SK-N-SH (cell line): ENCODE results near the gene SLC46A3. TPM values are rescaled to one million over a fixed set of nuclear protein-coding genes. Genes with fewer than 3 reads are reported as not detected.

Source experiments
- CTCF ChIA-PET: fragments of 300-600, 350-600 bp; formaldehyde crosslinking; extraction: SDS; loops from one replicate; lab custom pipeline; 2021; lab: Yijun Ruan, JAX
- POLR2A ChIA-PET: fragments of 350-600 bp; sonication (Branson Sonifier 250); formaldehyde crosslinking; extraction: SDS; loops from one replicate; lab custom pipeline; 2020; ENCODE audit warnings: antibody characterized with exemption, inconsistent platforms; lab: Yijun Ruan, JAX
- DNase-seq: peaks from one replicate; pipeline ENCODE4 v3.0.0; 2012
- H2AFZ ChIP-seq: fragments of 200-600 bp; sonication (generic); 2 replicates; pipeline ENCODE4 v1.8.1; 2016; ENCODE audit warnings: antibody characterized with exemption, mild to moderate bottlenecking, low read depth
- H3F3A ChIP-seq: fragments of 200-600 bp; sonication (generic); replicated peaks from 2 replicates; pipeline ENCODE3; 2016; ENCODE audit warnings: antibody characterized with exemption, mild to moderate bottlenecking; ENCODE audit not compliant: insufficient read depth
- H3K27ac ChIP-seq, 2 experiments: fragments of 200-500 bp in 1 of 2; fragments of 200-600 bp in 1 of 2; sonication (Bioruptor generic) in 1 of 2; sonication (generic), shearing (Covaris generic) in 1 of 2; 2 replicates each; pipeline versions ENCODE4 v1.5.1 to v1.6.1; 2014 to 2016; ENCODE audit warnings: low read depth in 2 of 2, inconsistent platforms in 1 of 2, low read length in 1 of 2, mild to moderate bottlenecking in 1 of 2, mixed read lengths in 1 of 2
- H3K27me3 ChIP-seq: fragments of 200-600 bp; sonication (generic), shearing (Covaris generic); 2 replicates; pipeline ENCODE4 v1.6.1; 2016; ENCODE audit warnings: mixed run types; ENCODE audit not compliant: insufficient read depth
- H3K36me3 ChIP-seq, 2 experiments: fragments of 200-500 bp in 1 of 2; fragments of 200-600 bp in 1 of 2; sonication (Bioruptor generic) in 1 of 2; sonication (generic) in 1 of 2; replicated peaks in 1 of 2; 2 replicates each; pipeline versions ENCODE3 to v1.5.1; 2014 to 2016; ENCODE audit warnings: low read length in 1 of 2, mild to moderate bottlenecking in 1 of 2; ENCODE audit not compliant: insufficient read depth in 2 of 2, control insufficient read depth in 1 of 2
- H3K4me1 ChIP-seq, 2 experiments: fragments of 200-500 bp in 1 of 2; fragments of 200-600 bp in 1 of 2; sonication (Bioruptor generic) in 1 of 2; sonication (generic), shearing (Covaris generic) in 1 of 2; 2 replicates each; pipeline versions ENCODE4 v1.5.1 to v1.6.1; 2014 to 2016; ENCODE audit warnings: low read depth in 1 of 2, low read length in 1 of 2, mixed run types in 1 of 2; ENCODE audit not compliant: insufficient read depth in 2 of 2, control insufficient read depth in 1 of 2
- H3K4me2 ChIP-seq: fragments of 200-600 bp; sonication (generic), shearing (Covaris generic); 2 replicates; pipeline ENCODE4 v1.6.1; 2017; ENCODE audit warnings: mixed run types
- H3K4me3 ChIP-seq, 2 experiments: fragments of 200-500 bp in 1 of 2; fragments of 200-600 bp in 1 of 2; sonication (Bioruptor generic) in 1 of 2; sonication (generic), shearing (Covaris generic) in 1 of 2; 2 replicates each; pipeline versions ENCODE4 v1.5.1 to v1.8.1; 2014 to 2016; ENCODE audit warnings: low read depth in 2 of 2, inconsistent platforms in 1 of 2, low read length in 1 of 2, mild to moderate bottlenecking in 1 of 2, mixed read lengths in 1 of 2, moderate library complexity in 1 of 2
- H3K79me2 ChIP-seq: fragments of 200-600 bp; sonication (generic); 2 replicates; pipeline ENCODE4 v1.8.1; 2017; ENCODE audit warnings: mild to moderate bottlenecking; ENCODE audit not compliant: insufficient read depth
- H3K9ac ChIP-seq: fragments of 200-600 bp; sonication (generic); 2 replicates; pipeline ENCODE4 v1.6.1; 2017; ENCODE audit warnings: mixed run types
- H3K9me2 ChIP-seq: fragments of 200-600 bp; sonication (generic); 2 replicates; pipeline ENCODE4 v1.6.1; 2017; ENCODE audit warnings: mixed run types
- H3K9me3 ChIP-seq: fragments of 200-600 bp; sonication (generic); 2 replicates; pipeline ENCODE4 v1.6.1; 2017; ENCODE audit warnings: mixed run types, mild to moderate bottlenecking, moderate library complexity
- H4K20me1 ChIP-seq: fragments of 200-600 bp; sonication (generic); 2 replicates; pipeline ENCODE4 v1.6.1; 2017; ENCODE audit warnings: mild to moderate bottlenecking, mixed run types; ENCODE audit not compliant: insufficient read depth
- ELF1 ChIP-seq: IDR thresholded peaks from 2 replicates; pipeline ENCODE4 v1.4.0; 2012
- EZH2phosphoT487 ChIP-seq: fragments of 200-600 bp; sonication (generic); IDR thresholded peaks from 2 replicates; pipeline ENCODE4 v1.6.1; 2017; ENCODE audit warnings: low read depth, mixed run types, mild to moderate bottlenecking, antibody characterized with exemption, moderate library complexity, borderline replicate concordance
- FOXJ3 ChIP-seq: sonication (generic); formaldehyde crosslinking; IDR thresholded peaks from 2 replicates; pipeline ENCODE4 v1.5.1; 2020; ENCODE audit warnings: mild to moderate bottlenecking, missing genetic modification reagents
- GABPA ChIP-seq: IDR thresholded peaks from 2 replicates; pipeline ENCODE4 v1.4.0; 2012; ENCODE audit warnings: low read depth, mild to moderate bottlenecking
- GATA2 ChIP-seq: sonication (generic); formaldehyde crosslinking; IDR thresholded peaks from 2 replicates; pipeline ENCODE4 v1.5.0; 2020; ENCODE audit warnings: mild to moderate bottlenecking, missing genetic modification reagents
- IRF3 ChIP-seq: fragments of 150-350 bp; IDR thresholded peaks from 2 replicates; pipeline ENCODE4 v1.6.1; 2016; ENCODE audit warnings: mild to moderate bottlenecking, low read depth, low read length
- JUND ChIP-seq: IDR thresholded peaks from 2 replicates; pipeline ENCODE4 v1.4.0; 2012
- MAX ChIP-seq: IDR thresholded peaks from 2 replicates; pipeline ENCODE4 v1.4.0; 2012; ENCODE audit warnings: low read depth
- MXI1 ChIP-seq: IDR thresholded peaks from 2 replicates; pipeline ENCODE4 v1.6.1; 2012; ENCODE audit warnings: mild to moderate bottlenecking, low read depth, low read length, improper control_type of control experiment
- NRF1 ChIP-seq: IDR thresholded peaks from 2 replicates; pipeline ENCODE4 v1.6.1; 2012; ENCODE audit warnings: low read depth, mild to moderate bottlenecking, low read length
- POLR2AphosphoS5 ChIP-seq: IDR thresholded peaks from 2 replicates; pipeline ENCODE4 v1.6.1; 2012; ENCODE audit warnings: low read depth, low read length
- RFX5 ChIP-seq: IDR thresholded peaks from 2 replicates; pipeline ENCODE4 v1.6.1; 2012; ENCODE audit warnings: mild to moderate bottlenecking, improper control_type of control experiment, low read length
- SIN3A ChIP-seq: IDR thresholded peaks from 2 replicates; pipeline ENCODE4 v1.6.1; 2012; ENCODE audit warnings: low read depth, mild to moderate bottlenecking, low read length, moderate library complexity, borderline replicate concordance
- TAF1 ChIP-seq: IDR thresholded peaks from 2 replicates; pipeline ENCODE4 v1.6.1; 2012; ENCODE audit warnings: low read depth, mild to moderate bottlenecking, low read length, moderate library complexity, borderline replicate concordance
- TEAD4 ChIP-seq: IDR thresholded peaks from 2 replicates; pipeline ENCODE4 v1.4.0; 2012; ENCODE audit warnings: mild to moderate bottlenecking, borderline replicate concordance; ENCODE audit not compliant: insufficient read depth
- ZBTB33 ChIP-seq: IDR thresholded peaks from 2 replicates; pipeline ENCODE4 v1.4.0; 2012; ENCODE audit warnings: low read depth, borderline replicate concordance
- WGBS: methylation state at CpG from one replicate; pipeline ENCODE4 v1.1.6; 2017; ENCODE audit warnings: low lambda C conversion rate; 5-methylcytosine and 5-hydroxymethylcytosine counted together
- polyA plus RNA-seq, 3 experiments: library from polyadenylated mRNA; depleted of rRNA; stranded (reverse); fragments of >200 nt; gene quantifications; 2 replicates each; pipeline ENCODE4 v1.2.3, GENCODE V29; 2012
- TF ChIP-seq, protein P1 (sequence below): IDR thresholded peaks from 2 replicates; pipeline ENCODE4 v1.4.0; 2012; ENCODE audit warnings: low read depth, borderline replicate concordance
- TF ChIP-seq, protein P2 (sequence below): IDR thresholded peaks from 2 replicates; pipeline ENCODE4 v1.6.1; 2012; ENCODE audit warnings: mild to moderate bottlenecking, low read depth, low read length, moderate library complexity

The SLC46A3 gene
- polyA plus RNA-seq, 1 of the 3 experiments (the other 2 are of a cell fraction) = 2.0 TPM

DNA sequence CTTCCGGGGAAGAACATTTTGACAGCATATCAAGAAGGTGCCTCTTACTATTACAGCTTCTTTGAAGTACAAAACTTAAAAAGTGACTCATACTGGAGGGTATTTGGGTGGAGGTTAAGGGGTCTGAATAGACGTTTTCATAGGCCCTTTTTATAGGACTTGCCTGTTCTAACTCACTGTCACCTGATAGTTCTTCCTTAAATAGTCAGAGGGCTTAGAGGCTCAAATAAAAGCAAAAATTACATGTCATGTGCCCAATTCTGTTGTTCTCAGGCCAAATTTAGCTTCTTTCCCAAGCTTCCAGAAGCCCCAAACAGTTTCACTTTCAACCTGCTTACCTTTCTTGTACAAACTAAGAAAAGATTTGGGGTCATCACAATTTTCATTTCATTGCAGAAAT, 16.1 kb upstream of the SLC46A3 start:
- Histone ChIP-seq H3K9me3 (no peaks in the 10 kb centered on the region), H3K4me1 (no peaks in the 10 kb centered on the region), H2AFZ (no peak overlapping the region), H3K9ac (no peak overlapping the region), H3K4me2 (no peak overlapping the region), H3K36me3 (no peaks in the 10 kb centered on the region), H4K20me1 (no peaks in the 10 kb centered on the region), H3K9me2 (no peaks in the 10 kb centered on the region), H3K27ac (no peak overlapping the region), H3F3A (no peaks in the 10 kb centered on the region), H3K4me3 (no peak overlapping the region), H3K79me2 (no peaks in the 10 kb centered on the region), H3K27me3 (peaks cover 16% of the 10 kb centered on the region; the same call in 1 of the 2 replicates)
- 19% methylated on average over 2 of the region's 2 CpGs for WGBS
- TF ChIP-seq IRF3 (no peak), NRF1 (no peak), JUND (no peak), GABPA (no peak), TEAD4 (no peak), MAX (no peak), TAF1 (no peak), ZBTB33 (no peak), MXI1 (no peak), ELF1 (no peak), SIN3A (no peak), GATA2 (no peak), FOXJ3 (CRISPR knock-in tag) (no peak), EZH2phosphoT487 (no peak), RFX5 (no peak), POLR2AphosphoS5 (no peak)
- TF ChIP-seq, protein P1, sequence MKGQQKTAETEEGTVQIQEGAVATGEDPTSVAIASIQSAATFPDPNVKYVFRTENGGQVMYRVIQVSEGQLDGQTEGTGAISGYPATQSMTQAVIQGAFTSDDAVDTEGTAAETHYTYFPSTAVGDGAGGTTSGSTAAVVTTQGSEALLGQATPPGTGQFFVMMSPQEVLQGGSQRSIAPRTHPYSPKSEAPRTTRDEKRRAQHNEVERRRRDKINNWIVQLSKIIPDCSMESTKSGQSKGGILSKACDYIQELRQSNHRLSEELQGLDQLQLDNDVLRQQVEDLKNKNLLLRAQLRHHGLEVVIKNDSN = no peak
- TF ChIP-seq, protein P2, sequence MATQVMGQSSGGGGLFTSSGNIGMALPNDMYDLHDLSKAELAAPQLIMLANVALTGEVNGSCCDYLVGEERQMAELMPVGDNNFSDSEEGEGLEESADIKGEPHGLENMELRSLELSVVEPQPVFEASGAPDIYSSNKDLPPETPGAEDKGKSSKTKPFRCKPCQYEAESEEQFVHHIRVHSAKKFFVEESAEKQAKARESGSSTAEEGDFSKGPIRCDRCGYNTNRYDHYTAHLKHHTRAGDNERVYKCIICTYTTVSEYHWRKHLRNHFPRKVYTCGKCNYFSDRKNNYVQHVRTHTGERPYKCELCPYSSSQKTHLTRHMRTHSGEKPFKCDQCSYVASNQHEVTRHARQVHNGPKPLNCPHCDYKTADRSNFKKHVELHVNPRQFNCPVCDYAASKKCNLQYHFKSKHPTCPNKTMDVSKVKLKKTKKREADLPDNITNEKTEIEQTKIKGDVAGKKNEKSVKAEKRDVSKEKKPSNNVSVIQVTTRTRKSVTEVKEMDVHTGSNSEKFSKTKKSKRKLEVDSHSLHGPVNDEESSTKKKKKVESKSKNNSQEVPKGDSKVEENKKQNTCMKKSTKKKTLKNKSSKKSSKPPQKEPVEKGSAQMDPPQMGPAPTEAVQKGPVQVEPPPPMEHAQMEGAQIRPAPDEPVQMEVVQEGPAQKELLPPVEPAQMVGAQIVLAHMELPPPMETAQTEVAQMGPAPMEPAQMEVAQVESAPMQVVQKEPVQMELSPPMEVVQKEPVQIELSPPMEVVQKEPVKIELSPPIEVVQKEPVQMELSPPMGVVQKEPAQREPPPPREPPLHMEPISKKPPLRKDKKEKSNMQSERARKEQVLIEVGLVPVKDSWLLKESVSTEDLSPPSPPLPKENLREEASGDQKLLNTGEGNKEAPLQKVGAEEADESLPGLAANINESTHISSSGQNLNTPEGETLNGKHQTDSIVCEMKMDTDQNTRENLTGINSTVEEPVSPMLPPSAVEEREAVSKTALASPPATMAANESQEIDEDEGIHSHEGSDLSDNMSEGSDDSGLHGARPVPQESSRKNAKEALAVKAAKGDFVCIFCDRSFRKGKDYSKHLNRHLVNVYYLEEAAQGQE = no peak
- POLR2A ChIA-PET = no interaction called here
- no peak for DNase-seq
- CTCF ChIA-PET = no interaction called here
